T-helper 1 cell treated with Interleukin-12 subunit alpha and Interleukin-12 subunit beta and Interleukin-4 antibody, amounts not matched to agents 30 μg/mL and 1 μg/mL, for 36 hours (primary cell): ENCODE data around the gene CD1C.
"Not testable (repeated sequence)": the region's sequence is repeated elsewhere in the genome, so short reads cannot be mapped to it uniquely, and the experiment has no call there.

Source experiments
- H3K27ac Mint-ChIP-seq: one replicate; pipeline ENCODE4 v1.8.0; 2021; ENCODE audit warnings: mild to moderate bottlenecking, mixed read lengths
- H3K27me3 Mint-ChIP-seq: one replicate; pipeline ENCODE4 v1.8.0; 2021; ENCODE audit warnings: low read depth, mixed read lengths
- H3K36me3 Mint-ChIP-seq: one replicate; pipeline ENCODE4 v1.8.0; 2021; ENCODE audit warnings: low read depth, mixed read lengths
- H3K4me1 Mint-ChIP-seq: one replicate; pipeline ENCODE4 v1.8.0; 2021; ENCODE audit warnings: low read depth, mixed read lengths
- H3K4me3 Mint-ChIP-seq: one replicate; pipeline ENCODE4 v1.8.0; 2021; ENCODE audit warnings: mild to moderate bottlenecking, moderate library complexity, mixed read lengths
- H3K9me3 Mint-ChIP-seq: one replicate; pipeline ENCODE4 v1.8.0; 2021; ENCODE audit warnings: mixed read lengths

CD1C gene

DNA sequence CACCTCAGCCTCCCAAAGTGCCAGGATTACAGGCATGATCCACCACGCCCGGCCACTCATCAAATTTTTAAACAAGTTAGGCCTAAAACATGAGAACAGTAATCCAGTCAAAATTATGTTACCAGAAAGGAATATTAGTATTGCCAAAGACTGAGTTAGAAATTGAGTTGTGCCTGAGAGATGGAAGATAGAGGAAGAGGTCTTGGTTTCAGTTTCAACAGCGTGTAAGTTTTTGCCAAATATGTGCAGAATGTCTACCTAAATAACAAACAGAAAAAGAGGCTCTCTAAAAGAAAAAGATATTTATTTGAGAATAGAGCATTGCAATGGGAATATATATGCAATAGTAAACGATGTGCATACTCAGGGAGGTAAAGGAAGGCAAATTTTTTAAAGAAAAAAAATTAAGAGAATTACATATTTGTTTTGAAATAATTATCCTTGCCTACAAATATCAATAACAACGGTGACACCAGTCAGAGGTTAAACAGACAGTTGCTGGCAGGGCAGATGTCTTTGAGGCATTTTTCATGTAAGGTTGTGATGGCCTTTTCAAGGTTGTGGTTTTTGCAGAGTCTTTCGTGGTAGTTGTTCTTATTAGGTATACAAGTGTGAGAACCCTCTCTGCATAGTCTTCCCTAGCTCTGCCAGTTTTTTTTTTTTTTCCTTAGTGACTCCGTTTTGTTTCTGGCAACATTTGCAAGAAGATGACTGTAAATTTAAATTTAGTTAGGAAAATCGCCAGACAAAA is 43.9 kb downstream of the CD1C start:
- no peaks in the 10 kb centered on the region for H3K9me3 Mint-ChIP-seq
- no peaks in the 10 kb centered on the region for H3K27me3 Mint-ChIP-seq
- no peaks in the 10 kb centered on the region for H3K36me3 Mint-ChIP-seq
- no peak overlapping the region for H3K4me3 Mint-ChIP-seq
- peaks cover 7% of the 10 kb centered on the region for H3K4me1 Mint-ChIP-seq
- H3K27ac Mint-ChIP-seq: no peak overlapping the region

DNA sequence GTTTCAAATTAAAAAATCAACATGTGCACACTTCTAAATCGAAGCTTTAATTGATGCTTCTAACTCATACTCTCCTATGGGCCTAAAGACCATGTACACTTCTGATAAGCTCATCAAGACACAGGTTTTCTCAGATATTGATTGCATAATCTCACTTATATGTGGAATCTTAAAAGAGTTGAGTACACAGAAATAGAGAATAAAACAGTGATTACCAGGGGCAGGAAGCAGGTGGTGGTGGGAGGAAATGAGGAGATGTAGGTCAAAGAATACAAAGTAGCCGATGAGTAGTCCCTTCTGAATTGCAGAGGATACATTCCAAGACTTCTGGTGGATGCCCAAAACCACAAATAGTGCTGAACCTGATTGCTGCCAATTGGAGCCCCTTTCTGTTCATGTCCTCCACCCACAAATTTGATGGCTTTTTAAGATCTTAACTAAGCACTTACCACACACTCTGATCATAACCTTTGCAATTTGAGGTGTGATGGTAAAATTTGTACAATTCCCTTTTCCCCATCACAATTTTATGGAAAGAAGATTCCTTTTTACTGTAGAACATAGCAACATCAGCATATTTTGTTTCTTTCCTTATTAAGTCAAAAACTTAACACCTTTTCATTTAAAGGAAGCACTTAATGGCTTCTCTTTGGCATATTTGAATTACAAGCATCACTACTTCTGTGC is 44.9 kb downstream of the CD1C start:
- peaks cover 7% of the 10 kb centered on the region for H3K4me1 Mint-ChIP-seq
- H3K27me3 Mint-ChIP-seq: no peaks in the 10 kb centered on the region

DNA sequence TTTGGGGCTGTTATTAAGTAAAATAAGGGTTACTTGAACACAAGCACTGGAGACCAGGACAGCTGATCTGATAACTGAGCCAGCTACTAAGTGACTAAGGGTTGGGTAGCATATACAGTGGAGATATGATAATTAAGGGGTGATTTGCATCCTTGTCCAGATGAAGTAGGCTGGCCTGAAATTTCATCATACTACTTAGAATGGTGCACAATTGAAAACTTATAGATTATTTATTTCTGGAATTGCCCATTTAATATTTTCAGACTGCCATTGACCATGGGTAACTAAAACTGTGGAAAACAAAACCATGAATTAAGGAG is 45.5 kb downstream of the CD1C start:
- Mint-ChIP-seq H3K9me3 (peaks cover 4% of the 10 kb centered on the region), H3K27ac (no peak overlapping the region), H3K36me3 (no peaks in the 10 kb centered on the region), H3K27me3 (no peaks in the 10 kb centered on the region), H3K4me1 (peaks cover 7% of the 10 kb centered on the region), H3K4me3 (no peak overlapping the region)

More for the DNA sequence above, 44.9 kb downstream of the CD1C start:
- Mint-ChIP-seq H3K36me3 (no peaks in the 10 kb centered on the region), H3K4me3 (no peak overlapping the region), H3K27ac (no peak overlapping the region), H3K9me3 (peaks cover 4% of the 10 kb centered on the region)

DNA sequence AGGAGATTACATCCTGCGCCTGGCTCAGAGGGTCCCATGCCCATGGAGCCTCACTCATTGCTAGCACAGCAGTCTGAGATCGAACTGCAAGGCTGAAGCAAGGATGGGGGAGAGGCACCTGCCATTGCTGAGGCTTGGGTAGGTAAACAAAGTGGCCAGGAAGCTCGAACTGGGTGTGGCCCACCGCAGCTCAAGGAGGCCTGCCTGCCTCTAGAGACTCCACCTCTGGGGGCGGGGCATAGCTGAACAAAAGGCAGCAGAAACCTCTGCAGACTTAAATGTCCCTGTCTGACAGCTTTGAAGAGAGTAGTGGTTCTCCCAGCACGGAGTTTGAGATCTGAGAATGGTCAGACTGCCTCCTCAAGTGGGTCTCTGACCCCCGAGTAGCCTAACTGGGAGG is 46.7 kb downstream of the CD1C start:
- H3K36me3 Mint-ChIP-seq, H3K27me3 Mint-ChIP-seq, H3K27ac Mint-ChIP-seq, H3K9me3 Mint-ChIP-seq, H3K4me1 Mint-ChIP-seq, H3K4me3 Mint-ChIP-seq: not testable (repeated sequence)
